Thoracic aorta (tissue), 2 donors: ENCODE measurements around the gene NEU1. TPM values are rescaled to one million over a fixed set of nuclear protein-coding genes. Genes with fewer than 3 reads are reported as not detected.

Experiments
- ATAC-seq: fragments of 150-250 bp; one replicate; pipeline ENCODE4 v1.8.0; 2017; ENCODE audit warnings: low read depth; ENCODE audit not compliant: insufficient number of reproducible peaks, low FRiP score
- DNase-seq: peaks from one replicate; pipeline ENCODE4 v3.0.0-alpha.2; 2020; ENCODE audit warnings: low spot score
- H3K27ac ChIP-seq, 2 donors: fragments of 200-600 bp; sonication (generic); 1 replicate in 1 of 2; 2 replicates in 1 of 2; pipeline ENCODE4 v1.5.1; 2016; ENCODE audit warnings: mild to moderate bottlenecking in 2 of 2, moderate library complexity in 2 of 2
- H3K27me3 ChIP-seq: fragments of 200-600 bp; sonication (generic); replicated peaks from 2 replicates; pipeline ENCODE4 v1.6.0; 2016; ENCODE audit warnings: mild to moderate bottlenecking; ENCODE audit not compliant: insufficient read depth
- H3K36me3 ChIP-seq: fragments of 200-600 bp; sonication (generic); one replicate; pipeline ENCODE4 v1.5.1; 2016
- H3K4me1 ChIP-seq, 2 donors: fragments of 200-600 bp; sonication (generic); 1 replicate in 1 of 2; 2 replicates in 1 of 2; pipeline versions ENCODE4 v1.5.1 to v1.6.0; 2016; ENCODE audit warnings: low read depth in 2 of 2, mild to moderate bottlenecking in 1 of 2; ENCODE audit not compliant: control insufficient read depth in 1 of 2
- H3K4me3 ChIP-seq: fragments of 200-600 bp; sonication (generic); 2 replicates; pipeline ENCODE4 v1.5.1; 2016; ENCODE audit warnings: mild to moderate bottlenecking
- H3K9me3 ChIP-seq: fragments of 200-600 bp; sonication (generic); 2 replicates; pipeline ENCODE4 v1.5.1; 2016
- CTCF ChIP-seq: fragments of 200-600 bp; sonication (generic); IDR thresholded peaks from one replicate; pipeline ENCODE4 v1.5.1; 2019; ENCODE audit warnings: antibody characterized with exemption
- total RNA-seq, 2 donors: library from RNA; depleted of rRNA; stranded (reverse); fragments of >200 nt; gene quantifications; one replicate each; pipeline versions ENCODE4 v1.1.0 to v1.2.3, GENCODE V29; 2016

Gene NEU1
- total RNA-seq, 2 donors from 2014 or later, result 26.0 to 35.2 TPM

GRCh38 chr6:31901953-31902643 lies 39.5 kb upstream of the NEU1 start, which contains the start of gene ZBTB12:
ZBTB12 (minus strand) TSS chr6:31902086; CDS start chr6:31901305, 781 bp downstream.
- peaks cover 10 to 33% of the 10 kb centered on the region in 2 donors for H3K4me1 ChIP-seq
- no peaks in the 10 kb centered on the region for H3K36me3 ChIP-seq
- no peaks in the 10 kb centered on the region for H3K9me3 ChIP-seq
- DNase-seq (peak; percentile 75), ATAC-seq (peak; percentile 56)
- no peaks in the 10 kb centered on the region for H3K27me3 ChIP-seq
- no peak for TF ChIP-seq CTCF
- H3K4me3 ChIP-seq, result peak within 1 kb of the TSS; percentile 85
- peak within 1 kb of the TSS; percentile 79 to 81 for H3K27ac ChIP-seq

- Histone ChIP-seq H3K27ac (peak overlapping the region; percentile 79 to 81), H3K9me3 (no peaks in the 10 kb centered on the region), H3K27me3 (no peaks in the 10 kb centered on the region), H3K36me3 (no peaks in the 10 kb centered on the region), H3K4me1 (peaks cover 14 to 38% of the 10 kb centered on the region in 2 donors), H3K4me3 (peak overlapping the region; percentile 85)
- DNase-seq (no peak), ATAC-seq (peak; percentile 9)
- TF ChIP-seq CTCF, result no peak
Measured at GRCh38 chr6:31901415-31901952, 38.9 kb upstream of the NEU1 start.

GRCh38 chr6:31900917-31901414 lies 38.3 kb upstream of the NEU1 start:
- no peak for TF ChIP-seq CTCF
- no peaks in the 10 kb centered on the region for H3K9me3 ChIP-seq
- no peaks in the 10 kb centered on the region for H3K36me3 ChIP-seq
- H3K27ac ChIP-seq, result peak overlapping the region in 1 of 2 donors; percentile 81
- no peaks in the 10 kb centered on the region for H3K27me3 ChIP-seq
- peaks cover 15 to 39% of the 10 kb centered on the region in 2 donors for H3K4me1 ChIP-seq
- H3K4me3 ChIP-seq, result peak overlapping the region; percentile 85
- ATAC-seq (no peak), DNase-seq (no peak)

- no peak for ATAC-seq
- Histone ChIP-seq H3K9me3 (no peaks in the 10 kb centered on the region), H3K27ac (no peak overlapping the region), H3K36me3 (no peaks in the 10 kb centered on the region), H3K4me3 (no peak overlapping the region), H3K27me3 (no peaks in the 10 kb centered on the region), H3K4me1 (peaks cover 15 to 39% of the 10 kb centered on the region in 2 donors)
- TF ChIP-seq CTCF, result no peak
- no peak for DNase-seq
Measured at GRCh38 chr6:31899882-31900722, 37.5 kb upstream of the NEU1 start.

- Histone ChIP-seq H3K36me3 (peaks cover 3% of the 10 kb centered on the region), H3K27me3 (no peaks in the 10 kb centered on the region), H3K27ac (no peak overlapping the region), H3K4me3 (no peak overlapping the region), H3K9me3 (no peaks in the 10 kb centered on the region), H3K4me1 (peaks cover 15 to 39% of the 10 kb centered on the region in 2 donors)
- TF ChIP-seq CTCF, result no peak
- no peak for ATAC-seq
- DNase-seq, result no peak
Measured at GRCh38 chr6:31899215-31899614, 36.6 kb upstream of the NEU1 start.
